Forelimb muscle (tissue), 1 donor: ENCODE data around the gene FHIP2A. TPM values are rescaled to one million over a fixed set of nuclear protein-coding genes. Genes with fewer than 3 reads are reported as not detected.
A peak's percentile ranks its signal among the peaks of the same experiment; 100 is the strongest.

ENCODE experiments used
- DNase-seq: peaks from one replicate; pipeline ENCODE4 v3.0.0-alpha.2; 2013; ENCODE audit warnings: low read depth
- polyA plus RNA-seq: library from polyadenylated mRNA; unstranded; fragments of 120-200 nt; gene quantifications from one replicate; pipeline ENCODE4 v1.2.1, GENCODE V29; 2013; ENCODE audit not compliant: insufficient read length

FHIP2A gene
- polyA plus RNA-seq, 1 donor = 18.8 TPM

DNA sequence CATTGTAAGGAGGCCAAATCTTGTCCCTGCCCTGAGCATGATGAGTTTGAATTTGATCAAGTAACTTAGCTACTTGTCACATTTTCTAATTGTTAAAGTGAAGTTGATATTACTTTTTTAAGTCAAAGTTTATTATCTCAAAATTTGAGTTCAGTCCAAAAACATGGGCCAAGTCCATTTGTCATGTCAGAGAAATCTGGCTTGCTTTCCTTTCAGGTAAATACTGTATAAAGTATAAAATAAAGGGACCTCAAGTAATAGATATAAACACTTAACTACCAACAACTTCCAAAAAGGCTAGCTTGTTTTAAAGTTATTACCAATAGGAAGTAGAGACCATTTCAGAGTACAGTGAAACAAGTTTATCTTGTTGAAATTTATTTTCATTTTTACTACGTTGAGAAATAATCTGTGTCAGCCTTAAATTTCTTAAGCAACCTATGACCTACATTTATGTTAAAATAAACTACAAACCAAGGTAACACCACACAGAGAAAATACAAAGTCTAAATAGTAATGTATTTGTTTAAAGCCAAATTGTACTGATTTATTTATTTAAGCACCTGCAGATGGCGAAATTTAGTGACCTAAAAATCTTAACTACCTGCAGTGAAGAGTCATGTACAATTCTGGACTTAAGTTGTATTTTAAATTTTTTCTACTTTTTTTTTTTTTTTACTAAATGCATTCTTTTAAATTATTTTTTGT, 36.5 kb downstream of the FHIP2A start:
- DNase-seq = no peak

DNA sequence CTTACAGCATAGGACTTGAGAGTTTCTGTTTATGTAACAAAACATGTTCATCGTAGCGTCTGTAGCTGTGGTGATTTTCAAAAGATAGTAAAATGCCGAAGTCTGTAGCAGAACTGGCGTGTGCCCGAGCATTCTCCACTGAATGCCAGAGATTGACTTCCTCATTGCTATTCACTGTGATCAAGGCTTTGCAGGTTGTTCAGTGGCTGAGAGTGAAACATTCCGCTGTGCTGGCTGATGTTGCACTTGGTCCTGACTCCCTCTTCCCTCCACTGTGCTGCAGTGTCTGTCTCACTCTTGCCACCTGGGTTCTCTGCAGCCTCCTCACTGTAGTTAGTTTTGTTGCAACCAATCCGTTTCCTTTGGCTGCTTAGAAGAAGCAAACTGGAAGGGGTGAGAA, 37.6 kb downstream of the FHIP2A start:
- DNase-seq = no peak

DNA sequence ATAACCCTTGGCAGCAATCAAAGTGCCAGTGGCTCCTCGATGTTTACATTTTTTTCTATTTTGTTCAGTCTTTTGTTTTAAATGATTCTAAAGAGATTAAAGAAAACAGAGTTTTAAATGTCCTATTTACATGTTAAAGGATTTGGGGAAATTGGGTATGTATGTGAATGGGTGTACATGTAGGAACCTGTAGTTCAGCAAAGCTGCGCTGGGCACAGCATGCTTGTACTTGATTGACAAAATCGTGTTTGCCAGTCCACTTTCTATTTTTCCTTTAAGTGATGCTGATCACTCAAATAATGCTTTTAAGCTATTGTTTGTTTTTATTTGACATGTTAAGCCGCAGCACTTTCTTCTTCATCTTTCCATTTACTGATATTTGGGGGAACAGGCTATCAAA, 40.9 kb downstream of the FHIP2A start:
- DNase-seq = no peak

DNA sequence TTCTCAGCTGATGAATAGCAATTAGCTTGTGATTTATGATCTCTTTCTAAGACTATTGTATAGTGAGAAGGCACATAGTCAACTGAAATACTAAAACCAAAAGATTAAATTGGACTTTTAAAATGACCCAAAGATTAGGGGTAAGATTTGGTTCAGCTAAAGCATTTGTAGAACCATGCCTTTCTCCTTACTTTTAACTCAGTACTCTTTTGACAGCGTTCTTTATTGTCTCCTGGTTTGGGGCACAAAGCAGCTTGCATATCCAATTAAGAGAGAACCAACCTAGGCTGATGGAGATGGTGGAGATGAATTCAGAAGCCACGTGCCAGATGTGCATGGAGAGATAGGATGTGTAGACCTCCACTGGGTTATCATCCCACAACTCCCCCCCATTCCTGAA, 45.8 kb downstream of the FHIP2A start:
- DNase-seq = no peak

DNA sequence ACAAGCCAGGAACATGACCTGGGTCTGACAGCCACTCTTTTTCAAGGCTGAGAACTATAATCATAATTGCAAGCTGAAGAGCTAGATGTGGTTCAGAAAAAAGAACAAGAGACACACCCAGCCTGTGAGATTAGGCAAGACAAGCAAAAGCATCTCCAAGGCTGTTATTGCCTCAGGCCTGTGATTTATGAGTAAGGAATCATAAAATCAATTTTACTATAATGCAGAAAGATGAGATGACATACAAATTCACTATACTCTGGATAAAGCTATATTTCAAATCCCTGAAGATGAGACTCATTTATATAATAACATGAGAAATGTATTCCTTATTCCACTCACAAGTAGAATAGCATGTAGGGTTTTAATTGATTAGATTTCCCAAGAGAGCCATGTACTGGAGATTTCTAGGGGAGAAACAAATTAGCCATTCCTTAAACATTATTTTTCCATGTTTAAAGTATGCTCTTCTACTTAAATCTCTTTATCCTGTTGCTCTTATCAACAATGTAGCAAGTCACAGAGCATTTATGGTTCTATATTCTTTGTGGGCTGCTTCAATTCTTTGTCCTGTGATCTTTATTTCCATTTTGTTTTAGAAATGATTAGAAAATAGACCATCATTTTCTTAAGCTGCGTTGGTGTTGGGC, 47.4 kb downstream of the FHIP2A start:
- DNase-seq = no peak

DNA sequence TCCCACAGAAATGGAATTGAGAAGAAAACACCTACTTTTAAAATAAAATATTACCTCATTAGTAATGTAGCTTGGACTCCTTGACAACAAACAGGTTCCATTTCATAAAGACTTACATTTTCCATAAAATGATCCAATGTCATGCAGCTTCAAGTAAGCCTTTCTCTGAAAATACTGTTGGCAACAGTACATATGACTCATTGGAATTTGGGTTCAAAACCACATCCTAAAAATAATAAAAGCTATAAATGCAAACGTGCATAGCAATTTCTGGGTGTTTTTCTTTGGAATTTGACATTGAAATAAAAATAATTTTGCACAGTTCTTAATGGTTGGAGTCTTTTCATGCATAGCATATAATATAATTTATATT, 47.9 kb downstream of the FHIP2A start:
- DNase-seq = peak; percentile 60

DNA sequence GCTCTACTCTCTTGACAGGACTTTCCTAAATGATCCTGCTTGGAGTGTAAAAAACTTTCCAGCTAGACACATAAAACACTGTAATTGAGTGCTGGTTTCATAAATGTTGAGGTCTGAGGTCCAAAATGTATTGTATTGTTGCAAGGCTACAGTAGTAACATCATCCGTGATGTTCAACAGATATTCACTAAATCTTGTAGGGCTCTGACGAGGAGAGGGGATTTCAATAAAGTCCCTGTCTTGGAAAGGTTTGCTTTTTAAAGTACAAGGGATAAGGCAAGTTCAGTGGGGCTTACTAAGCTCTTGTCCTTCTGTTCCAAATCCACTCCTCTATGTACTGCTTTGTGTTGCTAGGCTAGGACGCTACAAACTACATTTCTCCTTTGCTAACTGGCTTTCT, 48.9 kb downstream of the FHIP2A start:
- DNase-seq = peak; percentile 32

DNA sequence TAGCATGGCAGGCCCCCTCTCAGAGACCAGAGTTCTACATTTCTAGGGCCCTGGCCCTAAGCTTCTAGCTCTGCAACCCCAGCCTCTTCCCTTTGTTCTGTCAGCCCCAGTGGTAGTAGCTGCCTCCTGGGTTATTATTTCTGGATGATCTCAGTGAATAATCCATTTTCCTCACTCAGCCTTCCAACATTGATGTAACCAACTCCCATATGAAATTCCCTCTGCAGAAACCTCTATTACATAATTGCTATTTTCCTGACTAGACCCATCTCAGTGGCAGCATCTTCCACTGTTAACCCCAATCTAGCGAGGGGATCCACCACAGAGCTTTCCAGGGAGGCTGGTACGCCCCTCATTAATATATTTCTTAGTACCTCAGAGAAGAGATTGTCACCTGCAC, 49.8 kb downstream of the FHIP2A start:
- DNase-seq = no peak

Other genes with a start within 250 kb of the FHIP2A start
- 44.3 TPM for gene ABLIM1, start 163.5 kb upstream of the FHIP2A start, polyA plus RNA-seq
- 18.9 TPM for gene TRUB1, start 116.4 kb downstream of the FHIP2A start, polyA plus RNA-seq